K562 (cell line): ENCODE measurements around the gene PRPSAP1. TPM values are rescaled to one million over a fixed set of nuclear protein-coding genes. Genes with fewer than 3 reads are reported as not detected.
A peak's percentile ranks its signal among the peaks of the same experiment; 100 is the strongest.

Experiments
- ARID1B ChIP-seq: fragments of 450-650 bp; IDR thresholded peaks from 2 replicates; pipeline ENCODE4 v1.6.1; 2016; ENCODE audit warnings: antibody characterized with exemption, mild to moderate bottlenecking, inconsistent platforms
- ERF ChIP-seq: fragments of 450-650 bp; formaldehyde crosslinking; IDR thresholded peaks from 2 replicates; pipeline ENCODE4 v1.4.0; 2020; ENCODE audit warnings: mild to moderate bottlenecking, mixed read lengths
- EZH2 ChIP-seq: IDR thresholded peaks from 2 replicates; pipeline ENCODE4 v1.6.1; 2012; ENCODE audit warnings: low read depth, mild to moderate bottlenecking, inconsistent platforms, low read length, borderline replicate concordance
- HEY1 ChIP-seq: fragments of 250-450 bp; sonication (Bioruptor Pico); IDR thresholded peaks from 2 replicates; pipeline ENCODE4 v1.5.0; 2020; ENCODE audit warnings: mild to moderate bottlenecking, moderate library complexity, borderline replicate concordance
- MAFK ChIP-seq: IDR thresholded peaks from 2 replicates; pipeline ENCODE4 v1.6.1; 2011; ENCODE audit warnings: low read length, improper control_type of control experiment
- NCOA4 ChIP-seq: fragments of 450-650 bp; IDR thresholded peaks from 2 replicates; pipeline ENCODE4 v1.6.1; 2018; ENCODE audit warnings: mild to moderate bottlenecking; ENCODE audit not compliant: partially characterized antibody
- NFRKB ChIP-seq: fragments of 450-650 bp; IDR thresholded peaks from 2 replicates; pipeline ENCODE4 v1.6.1; 2016; ENCODE audit warnings: low read depth
- RBM14 ChIP-seq: fragments of 200-400 bp; formaldehyde crosslinking; IDR thresholded peaks from 2 replicates; pipeline ENCODE4 v1.6.1; 2018; ENCODE audit warnings: low read depth, mild to moderate bottlenecking, low read length, moderate library complexity, borderline replicate concordance; ENCODE audit not compliant: insufficient read depth
- SMARCC2 ChIP-seq: fragments of 450-650 bp; IDR thresholded peaks from 2 replicates; pipeline ENCODE4 v1.6.1; 2017; ENCODE audit warnings: antibody characterized with exemption, moderate library complexity, mild to moderate bottlenecking, low read depth
- XRCC3 ChIP-seq: fragments of 450-650 bp; IDR thresholded peaks from 2 replicates; pipeline ENCODE4 v1.6.1; 2017; ENCODE audit warnings: mild to moderate bottlenecking, moderate library complexity
- ZNF24 ChIP-seq: fragments of 450-650 bp; IDR thresholded peaks from 2 replicates; pipeline ENCODE4 v1.6.1; 2016
- polyA plus RNA-seq, 8 experiments: library from polyadenylated mRNA; depleted of rRNA in 4 of 8; stranded (reverse) in 5 of 8; unstranded in 3 of 8; fragments of >200 nt; fragmentation: Nextera tagmentation in 2 of 8; fragmentation: Illumina TruSeq in 1 of 8; extraction: Ambion mirVana in 2 of 8; extraction: Trizol in 1 of 8; gene quantifications; 2 replicates each; pipeline versions ENCODE4 v1.2.1 to v1.2.3, GENCODE V29; 2011 to 2014; ENCODE audit warnings: inconsistent platforms in 1 of 8, missing spikeins in 1 of 8
- total RNA-seq, 7 experiments: library from RNA; depleted of rRNA in 6 of 7; stranded (reverse); fragments of >200 nt in 6 of 7; fragmentation: Illumina TruSeq in 2 of 7; extraction: Trizol in 2 of 7; gene quantifications; 2 replicates each; pipeline versions ENCODE4 v1.2.1 to v1.2.3, GENCODE V29; 2011 to 2021; ENCODE audit warnings: low replicate concordance in 1 of 7
- TF ChIP-seq, protein P1 (sequence below): sonication (generic); formaldehyde crosslinking; IDR thresholded peaks from 2 replicates; pipeline ENCODE4 v1.8.1; 2023; ENCODE audit warnings: mild to moderate bottlenecking, missing genetic modification reagents
- TF ChIP-seq, protein P2 (sequence below), 2 experiments: fragments of 450-650 bp; formaldehyde crosslinking in 1 of 2; IDR thresholded peaks; 2 replicates each; pipeline versions ENCODE4 v1.4.0 to v1.6.1; 2014 to 2020; ENCODE audit warnings: mild to moderate bottlenecking in 2 of 2, borderline replicate concordance in 1 of 2, low read depth in 1 of 2
- TF ChIP-seq, protein P3 (sequence below): sonication (generic); formaldehyde crosslinking; IDR thresholded peaks from 2 replicates; pipeline ENCODE4 v1.9.0; 2022; ENCODE audit warnings: mild to moderate bottlenecking, missing genetic modification reagents
- TF ChIP-seq, protein P4 (sequence below): fragments of 250-450 bp; sonication (Bioruptor Pico); IDR thresholded peaks from 2 replicates; pipeline ENCODE4 v1.4.0; 2020

PRPSAP1 gene
- total and polyA plus RNA-seq, 9 of the 15 experiments (the other 6 are each of a cell fraction or from before 2014, with no cell fraction given): 21.9 to 77.1 (median 40.8) TPM

DNA sequence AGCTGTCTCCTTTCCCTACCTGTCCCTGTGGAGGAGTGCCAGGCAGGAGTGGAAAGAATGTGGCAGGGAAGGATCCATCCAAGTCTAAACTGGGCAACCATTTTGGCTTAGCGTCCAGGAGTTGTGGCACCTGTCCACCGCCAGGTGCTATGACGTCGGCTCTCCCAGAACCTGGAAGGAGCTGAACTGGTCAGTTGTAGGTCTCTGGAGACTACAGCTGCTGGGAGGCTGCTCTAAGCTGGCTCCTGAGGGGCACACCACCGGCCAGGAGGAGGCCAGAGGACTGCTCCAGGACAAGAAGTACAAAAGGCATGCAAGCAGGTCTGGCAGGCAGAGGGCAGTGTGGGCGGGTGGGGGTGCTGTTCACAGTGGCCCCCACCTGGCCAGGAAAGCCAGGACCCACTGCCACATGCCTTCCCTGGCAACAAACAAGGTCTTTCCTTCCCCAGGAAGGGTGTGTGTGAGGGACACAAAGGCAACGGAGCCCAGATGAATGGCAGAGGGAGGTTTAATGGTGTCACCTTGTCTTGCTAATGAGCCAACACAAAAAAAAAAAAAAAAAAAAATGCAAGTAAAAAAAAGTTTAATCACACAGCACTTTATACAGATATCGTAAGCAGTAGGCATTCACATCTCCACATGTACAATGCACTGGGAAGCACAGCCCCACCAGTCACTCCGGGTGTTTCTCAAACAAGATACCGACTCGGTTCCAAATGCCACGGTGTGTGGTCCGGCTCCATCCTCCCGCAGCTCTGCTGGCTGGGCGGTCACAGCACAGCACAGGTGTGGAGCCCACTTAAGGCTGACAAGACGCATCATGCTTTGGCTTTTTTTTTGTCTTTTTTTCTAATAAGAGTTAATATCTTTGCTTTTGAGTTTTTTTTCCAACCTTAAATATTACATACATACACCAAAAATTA, 35.5 kb upstream of the PRPSAP1 start (continued):
- TF ChIP-seq RBM14 (no peak), MAFK (no peak), SMARCC2 (no peak), XRCC3 (no peak), NCOA4 (no peak), NFRKB (no peak), ARID1B (no peak), EZH2 (no peak), HEY1 (CRISPR knock-in tag) (no peak), ERF (no peak), ZNF24 (no peak)
- TF ChIP-seq, protein P1, sequence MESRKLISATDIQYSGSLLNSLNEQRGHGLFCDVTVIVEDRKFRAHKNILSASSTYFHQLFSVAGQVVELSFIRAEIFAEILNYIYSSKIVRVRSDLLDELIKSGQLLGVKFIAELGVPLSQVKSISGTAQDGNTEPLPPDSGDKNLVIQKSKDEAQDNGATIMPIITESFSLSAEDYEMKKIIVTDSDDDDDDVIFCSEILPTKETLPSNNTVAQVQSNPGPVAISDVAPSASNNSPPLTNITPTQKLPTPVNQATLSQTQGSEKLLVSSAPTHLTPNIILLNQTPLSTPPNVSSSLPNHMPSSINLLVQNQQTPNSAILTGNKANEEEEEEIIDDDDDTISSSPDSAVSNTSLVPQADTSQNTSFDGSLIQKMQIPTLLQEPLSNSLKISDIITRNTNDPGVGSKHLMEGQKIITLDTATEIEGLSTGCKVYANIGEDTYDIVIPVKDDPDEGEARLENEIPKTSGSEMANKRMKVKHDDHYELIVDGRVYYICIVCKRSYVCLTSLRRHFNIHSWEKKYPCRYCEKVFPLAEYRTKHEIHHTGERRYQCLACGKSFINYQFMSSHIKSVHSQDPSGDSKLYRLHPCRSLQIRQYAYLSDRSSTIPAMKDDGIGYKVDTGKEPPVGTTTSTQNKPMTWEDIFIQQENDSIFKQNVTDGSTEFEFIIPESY: no peak
- TF ChIP-seq, protein P2, sequence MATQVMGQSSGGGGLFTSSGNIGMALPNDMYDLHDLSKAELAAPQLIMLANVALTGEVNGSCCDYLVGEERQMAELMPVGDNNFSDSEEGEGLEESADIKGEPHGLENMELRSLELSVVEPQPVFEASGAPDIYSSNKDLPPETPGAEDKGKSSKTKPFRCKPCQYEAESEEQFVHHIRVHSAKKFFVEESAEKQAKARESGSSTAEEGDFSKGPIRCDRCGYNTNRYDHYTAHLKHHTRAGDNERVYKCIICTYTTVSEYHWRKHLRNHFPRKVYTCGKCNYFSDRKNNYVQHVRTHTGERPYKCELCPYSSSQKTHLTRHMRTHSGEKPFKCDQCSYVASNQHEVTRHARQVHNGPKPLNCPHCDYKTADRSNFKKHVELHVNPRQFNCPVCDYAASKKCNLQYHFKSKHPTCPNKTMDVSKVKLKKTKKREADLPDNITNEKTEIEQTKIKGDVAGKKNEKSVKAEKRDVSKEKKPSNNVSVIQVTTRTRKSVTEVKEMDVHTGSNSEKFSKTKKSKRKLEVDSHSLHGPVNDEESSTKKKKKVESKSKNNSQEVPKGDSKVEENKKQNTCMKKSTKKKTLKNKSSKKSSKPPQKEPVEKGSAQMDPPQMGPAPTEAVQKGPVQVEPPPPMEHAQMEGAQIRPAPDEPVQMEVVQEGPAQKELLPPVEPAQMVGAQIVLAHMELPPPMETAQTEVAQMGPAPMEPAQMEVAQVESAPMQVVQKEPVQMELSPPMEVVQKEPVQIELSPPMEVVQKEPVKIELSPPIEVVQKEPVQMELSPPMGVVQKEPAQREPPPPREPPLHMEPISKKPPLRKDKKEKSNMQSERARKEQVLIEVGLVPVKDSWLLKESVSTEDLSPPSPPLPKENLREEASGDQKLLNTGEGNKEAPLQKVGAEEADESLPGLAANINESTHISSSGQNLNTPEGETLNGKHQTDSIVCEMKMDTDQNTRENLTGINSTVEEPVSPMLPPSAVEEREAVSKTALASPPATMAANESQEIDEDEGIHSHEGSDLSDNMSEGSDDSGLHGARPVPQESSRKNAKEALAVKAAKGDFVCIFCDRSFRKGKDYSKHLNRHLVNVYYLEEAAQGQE (IDR thresholded peaks at IDR 0.05; ENCODE audit: borderline replicate concordance): no peak
- TF ChIP-seq, protein P2 (CRISPR knock-in tag; IDR thresholded peaks at IDR 0.05; ENCODE audit: low read depth): no peak
- TF ChIP-seq, protein P3, sequence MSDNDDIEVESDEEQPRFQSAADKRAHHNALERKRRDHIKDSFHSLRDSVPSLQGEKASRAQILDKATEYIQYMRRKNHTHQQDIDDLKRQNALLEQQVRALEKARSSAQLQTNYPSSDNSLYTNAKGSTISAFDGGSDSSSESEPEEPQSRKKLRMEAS (CRISPR knock-in tag): peak; percentile 36; the same call in 1 of the 2 replicates
- TF ChIP-seq, protein P4, sequence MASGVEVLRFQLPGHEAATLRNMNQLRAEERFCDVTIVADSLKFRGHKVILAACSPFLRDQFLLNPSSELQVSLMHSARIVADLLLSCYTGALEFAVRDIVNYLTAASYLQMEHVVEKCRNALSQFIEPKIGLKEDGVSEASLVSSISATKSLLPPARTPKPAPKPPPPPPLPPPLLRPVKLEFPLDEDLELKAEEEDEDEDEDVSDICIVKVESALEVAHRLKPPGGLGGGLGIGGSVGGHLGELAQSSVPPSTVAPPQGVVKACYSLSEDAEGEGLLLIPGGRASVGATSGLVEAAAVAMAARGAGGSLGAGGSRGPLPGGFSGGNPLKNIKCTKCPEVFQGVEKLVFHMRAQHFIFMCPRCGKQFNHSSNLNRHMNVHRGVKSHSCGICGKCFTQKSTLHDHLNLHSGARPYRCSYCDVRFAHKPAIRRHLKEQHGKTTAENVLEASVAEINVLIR (CRISPR knock-in tag): no peak
